CD4-positive, alpha-beta T cell treated with Interleukin-2 at 100 ng/mL for 4 hours (primary cell): ENCODE data around the gene PDXDC1.
"Not testable (repeated sequence)": the region's sequence is repeated elsewhere in the genome, so short reads cannot be mapped to it uniquely, and the experiment has no call there.

ENCODE experiments used
- DNase-seq: peaks from one replicate; pipeline ENCODE4 v3.0.0-alpha.2; 2020; ENCODE audit warnings: low spot score

PDXDC1 gene

GRCh38 chr16:15071916-15072769 is 97.3 kb downstream of the PDXDC1 start:
- DNase-seq = not testable (repeated sequence)

- no peak for DNase-seq
Measured at GRCh38 chr16:15073101-15073500, 98.3 kb downstream of the PDXDC1 start.

GRCh38 chr16:15076161-15076560 is 101.3 kb downstream of the PDXDC1 start:
- DNase-seq = not testable (repeated sequence)

- DNase-seq = not testable (repeated sequence)
Measured at GRCh38 chr16:15080883-15081282, 106.1 kb downstream of the PDXDC1 start.

- DNase-seq = not testable (repeated sequence)
Measured at GRCh38 chr16:15082788-15083187, 108.0 kb downstream of the PDXDC1 start.

GRCh38 chr16:15090663-15091269 is 115.9 kb downstream of the PDXDC1 start:
- DNase-seq = not testable (repeated sequence)

- not testable (repeated sequence) for DNase-seq
Measured at GRCh38 chr16:15093571-15093954, 118.7 kb downstream of the PDXDC1 start.

GRCh38 chr16:15093955-15094827 is 119.4 kb downstream of the PDXDC1 start, which contains the start of gene RRN3:
TSS of gene RRN3 (minus strand) at chr16:15094272. CDS start at chr16:15094233, 39 bp downstream.
- DNase-seq = peak; percentile 87

GRCh38 chr16:15096583-15096972 is 121.8 kb downstream of the PDXDC1 start:
- not testable (repeated sequence) for DNase-seq

- not testable (repeated sequence) for DNase-seq
Measured at GRCh38 chr16:15099366-15099909, 124.6 kb downstream of the PDXDC1 start.

- DNase-seq = not testable (repeated sequence)
Measured at GRCh38 chr16:15100372-15100987, 125.7 kb downstream of the PDXDC1 start.

- DNase-seq = not testable (repeated sequence)
Measured at GRCh38 chr16:15127641-15128425, 153.0 kb downstream of the PDXDC1 start.

- DNase-seq = not testable (repeated sequence)
Measured at GRCh38 chr16:15130256-15130932, 155.6 kb downstream of the PDXDC1 start.

GRCh38 chr16:15130943-15131700 is 156.3 kb downstream of the PDXDC1 start:
- DNase-seq = not testable (repeated sequence)

GRCh38 chr16:15132719-15133428 is 158.0 kb downstream of the PDXDC1 start:
- not testable (repeated sequence) for DNase-seq

- DNase-seq = not testable (repeated sequence)
Measured at GRCh38 chr16:15133554-15133953, 158.7 kb downstream of the PDXDC1 start.

- DNase-seq = not testable (repeated sequence)
Measured at GRCh38 chr16:15134752-15135482, 160.1 kb downstream of the PDXDC1 start.
